Ovary (tissue), 9 donors: ENCODE results near the gene PSMD4. TPM values are rescaled to one million over a fixed set of nuclear protein-coding genes. Genes with fewer than 3 reads are reported as not detected.

Experiments used
- DNase-seq, 5 donors: peaks; one replicate each; pipeline ENCODE4 v3.0.0-alpha.2; 2019 to 2020
- H3K27ac ChIP-seq, 2 donors: fragments of 200-600 bp; one replicate each; pipeline versions ENCODE4 v1.5.1 to v1.8.0; 2019 to 2022
- H3K27me3 ChIP-seq: fragments of 200-600 bp; one replicate; pipeline ENCODE4 v1.8.0; 2022
- H3K36me3 ChIP-seq: fragments of 200-600 bp; sonication (generic); one replicate; pipeline ENCODE4 v1.5.1; 2019
- H3K4me1 ChIP-seq: one replicate; pipeline ENCODE4 v1.8.1; 2013; ENCODE audit warnings: mild to moderate bottlenecking, moderate library complexity; ENCODE audit not compliant: insufficient read depth
- H3K4me3 ChIP-seq: fragments of 200-600 bp; sonication (generic); one replicate; pipeline ENCODE4 v1.5.1; 2017
- H3K9me3 ChIP-seq, 2 donors: fragments of 200-600 bp in 1 of 2; sonication (generic) in 1 of 2; one replicate each; pipeline versions ENCODE4 v1.5.1 to v1.8.1; 2013 to 2019; ENCODE audit warnings: mild to moderate bottlenecking in 1 of 2, moderate library complexity in 1 of 2
- CTCF ChIP-seq, 3 donors: fragments of 450-650 bp in 2 of 3; fragments of 200-600 bp in 1 of 3; IDR thresholded peaks; one replicate each; pipeline versions ENCODE4 v1.5.1 to v1.8.0; 2016 to 2022; ENCODE audit warnings: antibody characterized with exemption in 3 of 3, mild to moderate bottlenecking in 1 of 3
- EP300 ChIP-seq: sonication (generic); formaldehyde crosslinking; IDR thresholded peaks from one replicate; pipeline ENCODE4 v1.6.1; 2017; ENCODE audit warnings: antibody characterized with exemption
- POLR2A ChIP-seq: fragments of 450-650 bp; IDR thresholded peaks from one replicate; pipeline ENCODE4 v1.6.1; 2017; ENCODE audit warnings: antibody characterized with exemption, mild to moderate bottlenecking, moderate library complexity
- WGBS, 3 donors: extraction: QIAGEN DNeasy Blood & Tissue Kit in 1 of 3; methylation state at CpG; one replicate each; pipeline versions ENCODE4 v1.1.5 to v1.1.7; 2013 to 2017; 5-methylcytosine and 5-hydroxymethylcytosine counted together
- intact Hi-C, 4 donors: fragments of 100-400 bp; cut with DNase I; formaldehyde crosslinking; loops; one replicate each; pipeline versions ENCODE4 v1.11.0 to v1.15.1; 2022 to 2023
- polyA plus RNA-seq, 2 donors: library from polyadenylated mRNA; stranded (reverse); fragments of 200-250 nt in 1 of 2; fragments of 350-450 nt in 1 of 2; fragmentation: Illumina TruSeq in 1 of 2; extraction: RNeasy Lipid Tissue Mini Kit (QIAGEN cat#74804) in 1 of 2; gene quantifications; one replicate each; pipeline ENCODE4 v1.2.3, GENCODE V29; 2013 to 2014
- small RNA-seq: library from RNA; depleted of rRNA; stranded (forward); fragments of <200 nt; gene quantifications from one replicate; pipeline ENCODE3, GENCODE V24; 2016
- total RNA-seq, 7 donors: library from RNA; depleted of rRNA in 2 of 7; stranded (reverse); fragments of >200 nt in 2 of 7; fragmentation: NEBNext Ultra II Directional in 3 of 7; extraction: Animal tissue kit (Norgen Biotek cat#: 25700) in 3 of 7; gene quantifications; one replicate each; pipeline versions ENCODE4 v1.1.0 to v1.2.4, GENCODE V29; 2016 to 2023
- donor health status: DM: no; HTN: no; CAD: no; lungs with moderate emphysema.
- donor health status: DM: no; HTN: no; CAD: no.
- donor health status: Bipolar disorder and iron deficiency.
- donor health status: DM: yes; HTN: yes; CAD: no.
- donor health status: DM: no; HTN: no; CAD: no.
- donor health status: DM: yes; HTN: yes; CAD: no.

Gene PSMD4
- total and polyA plus RNA-seq, 9 donors: 78.1 to 167 (median 108) TPM

GRCh38 chr1:151312411-151312810 is 57.9 kb downstream of the PSMD4 start:
- Histone ChIP-seq H3K4me1 (peaks cover 29% of the 10 kb centered on the region), H3K9me3 (no peaks in the 10 kb centered on the region), H3K27me3 (no peaks in the 10 kb centered on the region), H3K36me3 (no peaks in the 10 kb centered on the region), H3K4me3 (no peak overlapping the region), H3K27ac (peak overlapping the region; percentile 49 to 69)
- intact Hi-C loops: no loop called here
- no peak for DNase-seq
- TF ChIP-seq EP300: no peak
- WGBS, 3 donors: 67 to 72% (median 71%) methylated on average over 4 of the region's 4 CpGs

GRCh38 chr1:151312826-151313225 is 58.3 kb downstream of the PSMD4 start:
- intact Hi-C loops: no loop called here
- peaks cover 29% of the 10 kb centered on the region for H3K4me1 ChIP-seq

GRCh38 chr1:151313501-151313900 is 59.0 kb downstream of the PSMD4 start:
- H3K9me3 ChIP-seq: no peaks in the 10 kb centered on the region
- 9 to 16% (median 12%) methylated on average over 2 of the region's 2 CpGs for WGBS, 3 donors
- H3K36me3 ChIP-seq: no peaks in the 10 kb centered on the region
- peaks cover 29% of the 10 kb centered on the region for H3K4me1 ChIP-seq
- H3K4me3 ChIP-seq: no peak overlapping the region
- peak in 1 of 5 donors; percentile 32 for DNase-seq
- intact Hi-C loops: no loop called here
- peak overlapping the region in 1 of 2 donors; percentile 13 for H3K27ac ChIP-seq
- TF ChIP-seq POLR2A (no peak), EP300 (no peak)
- no peaks in the 10 kb centered on the region for H3K27me3 ChIP-seq

More at GRCh38 chr1:151312826-151313225, 58.3 kb downstream of the PSMD4 start:
- Histone ChIP-seq H3K9me3 (no peaks in the 10 kb centered on the region), H3K27me3 (no peaks in the 10 kb centered on the region), H3K36me3 (no peaks in the 10 kb centered on the region), H3K27ac (peak overlapping the region in 1 of 2 donors; percentile 69), H3K4me3 (no peak overlapping the region)
- no peak for DNase-seq
- TF ChIP-seq CTCF (IDR thresholded peaks at IDR 0.05): no peak
- no peak for TF ChIP-seq EP300
- no peak for TF ChIP-seq POLR2A
- 86 to 90% (median 88%) methylated on average over 8 of the region's 8 CpGs for WGBS, 3 donors

GRCh38 chr1:151314137-151314875 is 59.8 kb downstream of the PSMD4 start:
- H3K4me1 ChIP-seq: peaks cover 29% of the 10 kb centered on the region
- 23 to 28% (median 25%) methylated on average over 3 of the region's 3 CpGs for WGBS, 3 donors

DNA sequence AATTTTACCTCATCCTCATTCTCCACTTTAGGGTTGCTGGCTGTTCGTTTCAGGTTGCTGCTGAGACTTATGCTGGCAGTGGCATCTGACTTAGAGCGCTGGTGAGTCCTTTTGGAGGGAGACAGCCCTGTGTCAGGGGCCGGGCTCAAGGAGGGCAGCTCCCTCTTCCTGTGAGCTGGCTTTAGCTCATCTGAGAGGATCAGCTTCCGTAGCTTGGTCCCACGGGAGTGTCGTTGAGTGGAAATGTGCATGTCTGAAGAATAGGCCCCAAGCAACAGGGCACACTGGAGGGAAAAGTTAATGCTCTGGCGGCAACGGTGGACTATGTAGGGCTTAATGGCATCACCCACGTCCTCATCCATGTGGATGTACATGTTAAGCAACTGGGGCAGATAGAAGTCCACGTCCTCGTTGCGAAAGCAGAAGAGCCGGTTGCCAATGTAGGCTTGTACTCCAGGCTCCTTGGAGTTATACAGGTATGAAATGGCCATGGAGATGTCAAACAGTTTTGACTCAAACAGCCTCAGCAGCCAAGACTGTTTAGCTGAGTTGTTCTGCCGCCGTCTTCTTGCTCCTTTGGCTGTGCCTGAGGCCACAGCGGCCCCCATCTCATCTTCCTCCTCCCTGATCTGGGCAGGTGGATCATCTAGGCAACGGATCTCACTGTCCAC is 61.2 kb downstream of the PSMD4 start:
- H3K27ac ChIP-seq: no peak overlapping the region
- no peak overlapping the region for H3K4me3 ChIP-seq
- H3K27me3 ChIP-seq: no peaks in the 10 kb centered on the region
- H3K9me3 ChIP-seq: no peaks in the 10 kb centered on the region
- WGBS, 3 donors: 86 to 92% (median 89%) methylated on average over 17 of the region's 17 CpGs
- TF ChIP-seq CTCF (IDR thresholded peaks at IDR 0.05) (no peak), POLR2A (no peak), EP300 (no peak)
- no peak for DNase-seq
- H3K4me1 ChIP-seq: peaks cover 22% of the 10 kb centered on the region
- intact Hi-C loops: no loop called here
- no peaks in the 10 kb centered on the region for H3K36me3 ChIP-seq

More at GRCh38 chr1:151314137-151314875, 59.8 kb downstream of the PSMD4 start:
- H3K4me3 ChIP-seq: no peak overlapping the region
- H3K27ac ChIP-seq: peak overlapping the region in 1 of 2 donors; percentile 13
- intact Hi-C loops: no loop called here
- TF ChIP-seq CTCF (IDR thresholded peaks at IDR 0.05) (no peak), POLR2A (no peak), EP300 (no peak)
- DNase-seq: peak; percentile 88 to 93 (median 91)
- H3K9me3 ChIP-seq: no peaks in the 10 kb centered on the region
- H3K36me3 ChIP-seq: no peaks in the 10 kb centered on the region
- H3K27me3 ChIP-seq: no peaks in the 10 kb centered on the region

Small RNA genes within 50 kb of the gene (small RNA-seq; reads per million reads assigned to genes)
- not detected for gene RN7SL444P

Other genes with a start within 250 kb of the PSMD4 start
- 10 to 100 TPM; 17.1 to 35.6 (median 26.9) TPM for gene MINDY1, start 247.8 kb upstream of the PSMD4 start, total RNA-seq
- 10 to 100 TPM; 22.1 to 33.0 TPM for gene MINDY1, start 247.8 kb upstream of the PSMD4 start, polyA plus RNA-seq
- gene PRUNE1, start 246.3 kb upstream of the PSMD4 start, total RNA-seq: 10 to 100 TPM; 19.1 to 27.2 (median 22.9) TPM
- gene PRUNE1, start 246.3 kb upstream of the PSMD4 start, polyA plus RNA-seq: 10 to 100 TPM; 17.2 to 30.7 TPM
- gene BNIPL, start 218.1 kb upstream of the PSMD4 start, total RNA-seq: 10 to 100 TPM in 1 of 7 donors, 1 to 10 TPM in 1, under 1 TPM in 5; 0.17 to 10.6 (median 0.60) TPM
- under 1 TPM; 0.13 to 0.32 TPM for gene BNIPL, start 218.1 kb upstream of the PSMD4 start, polyA plus RNA-seq
- gene C1orf56, start 207.0 kb upstream of the PSMD4 start, total RNA-seq: 1 to 10 TPM; 3.9 to 9.1 (median 7.3) TPM
- gene C1orf56, start 207.0 kb upstream of the PSMD4 start, polyA plus RNA-seq: 1 to 10 TPM; 2.6 to 6.6 TPM
- 10 to 100 TPM; 37.6 to 81.9 (median 56.3) TPM for gene CDC42SE1, start 195.1 kb upstream of the PSMD4 start, total RNA-seq
- 10 to 100 TPM; 26.0 to 73.4 TPM for gene CDC42SE1, start 195.1 kb upstream of the PSMD4 start, polyA plus RNA-seq
- 1 to 10 TPM; 1.3 to 9.5 (median 2.4) TPM for gene MLLT11, start 194.3 kb upstream of the PSMD4 start, total RNA-seq
- 1 to 10 TPM; 1.1 to 3.6 TPM for gene MLLT11, start 194.3 kb upstream of the PSMD4 start, polyA plus RNA-seq
- 10 to 100 TPM; 12.6 to 28.1 (median 24.2) TPM for gene GABPB2, start 184.0 kb upstream of the PSMD4 start, total RNA-seq
- gene GABPB2, start 184.0 kb upstream of the PSMD4 start, polyA plus RNA-seq: 10 to 100 TPM; 11.4 to 20.6 TPM
- 10 to 100 TPM in 5 of 7 donors, 1 to 10 TPM in 2; 8.0 to 18.0 (median 14.7) TPM for gene SEMA6C, start 108.1 kb upstream of the PSMD4 start, total RNA-seq
- 10 to 100 TPM in 1 of 2 donors, 1 to 10 TPM in 1; 5.0 to 13.4 TPM for gene SEMA6C, start 108.1 kb upstream of the PSMD4 start, polyA plus RNA-seq
- 1 to 10 TPM in 5 of 7 donors, under 1 TPM in 2; 0.48 to 3.8 (median 1.2) TPM for gene TNFAIP8L2, start 98.1 kb upstream of the PSMD4 start, total RNA-seq
- 1 to 10 TPM; 2.1 to 4.6 TPM for gene TNFAIP8L2, start 98.1 kb upstream of the PSMD4 start, polyA plus RNA-seq
- 10 to 100 TPM; 12.6 to 20.3 (median 14.3) TPM for gene LYSMD1, start 88.8 kb upstream of the PSMD4 start, total RNA-seq
- gene LYSMD1, start 88.8 kb upstream of the PSMD4 start, polyA plus RNA-seq: 10 to 100 TPM; 14.3 to 15.5 TPM
- 10 to 100 TPM; 18.6 to 32.7 (median 22.7) TPM for gene SCNM1, start 88.6 kb upstream of the PSMD4 start, total RNA-seq
- gene SCNM1, start 88.6 kb upstream of the PSMD4 start, polyA plus RNA-seq: 10 to 100 TPM; 33.0 to 38.9 TPM
- 1 to 10 TPM in 2 of 7 donors, under 1 TPM in 3, not detected in 2; 0.42 to 1.4 (median 0.88) TPM for gene TMOD4, start 78.8 kb upstream of the PSMD4 start, total RNA-seq
- gene TMOD4, start 78.8 kb upstream of the PSMD4 start, polyA plus RNA-seq: under 1 TPM in 1 of 2 donors, not detected in 1; 0.15 TPM
- 10 to 100 TPM; 24.5 to 53.1 (median 48.9) TPM for gene VPS72, start 64.5 kb upstream of the PSMD4 start, total RNA-seq
- gene VPS72, start 64.5 kb upstream of the PSMD4 start, polyA plus RNA-seq: 10 to 100 TPM; 42.2 to 78.4 TPM
- 10 to 100 TPM; 33.0 to 62.8 (median 47.5) TPM for gene PIP5K1A, start 56.2 kb upstream of the PSMD4 start, total RNA-seq
- gene PIP5K1A, start 56.2 kb upstream of the PSMD4 start, polyA plus RNA-seq: 10 to 100 TPM; 19.8 to 50.4 TPM
- 10 to 100 TPM; 20.6 to 37.2 (median 27.6) TPM for gene ZNF687, start 27.6 kb downstream of the PSMD4 start, total RNA-seq
- 10 to 100 TPM in 1 of 2 donors, 1 to 10 TPM in 1; 6.4 to 16.3 TPM for gene ZNF687, start 27.6 kb downstream of the PSMD4 start, polyA plus RNA-seq
- gene PI4KB, start 72.7 kb downstream of the PSMD4 start, total RNA-seq: 10 to 100 TPM; 39.8 to 88.9 (median 63.8) TPM
- gene PI4KB, start 72.7 kb downstream of the PSMD4 start, polyA plus RNA-seq: 10 to 100 TPM; 40.4 to 65.1 TPM
- gene RFX5, start 92.5 kb downstream of the PSMD4 start, total RNA-seq: 10 to 100 TPM; 11.8 to 27.9 (median 22.6) TPM
- 10 to 100 TPM; 12.1 to 38.7 TPM for gene RFX5, start 92.5 kb downstream of the PSMD4 start, polyA plus RNA-seq
- 100 to 1,000 TPM in 1 of 7 donors, 10 to 100 TPM in 6; 29.6 to 117 (median 87.3) TPM for gene SELENBP1, start 118.0 kb downstream of the PSMD4 start, total RNA-seq
- gene SELENBP1, start 118.0 kb downstream of the PSMD4 start, polyA plus RNA-seq: 10 to 100 TPM; 49.2 to 65.7 TPM
- gene PSMB4, start 144.8 kb downstream of the PSMD4 start, total RNA-seq: 100 to 1,000 TPM; 190 to 219 (median 206) TPM
- gene PSMB4, start 144.8 kb downstream of the PSMD4 start, polyA plus RNA-seq: 100 to 1,000 TPM; 221 to 274 TPM
- gene POGZ, start 204.8 kb downstream of the PSMD4 start, total RNA-seq: 100 to 1,000 TPM in 5 of 7 donors, 10 to 100 TPM in 2; 54.8 to 151 (median 104) TPM
- gene POGZ, start 204.8 kb downstream of the PSMD4 start, polyA plus RNA-seq: 100 to 1,000 TPM in 1 of 2 donors, 10 to 100 TPM in 1; 34.6 to 110 TPM